Activated CD8-positive, alpha-beta memory T cell treated with anti-CD3 and anti-CD28 coated beads, Interleukin-2, amount 50 U/mL, for 4 hours (primary cell): ENCODE data around the gene ENPP6.

ENCODE experiments used
- DNase-seq: peaks from one replicate; pipeline ENCODE4 v3.0.0-alpha.2; 2020

ENPP6 gene

GRCh38 chr4:184188443-184189400 is 29.0 kb downstream of the ENPP6 start:
- DNase-seq: no peak

DNA sequence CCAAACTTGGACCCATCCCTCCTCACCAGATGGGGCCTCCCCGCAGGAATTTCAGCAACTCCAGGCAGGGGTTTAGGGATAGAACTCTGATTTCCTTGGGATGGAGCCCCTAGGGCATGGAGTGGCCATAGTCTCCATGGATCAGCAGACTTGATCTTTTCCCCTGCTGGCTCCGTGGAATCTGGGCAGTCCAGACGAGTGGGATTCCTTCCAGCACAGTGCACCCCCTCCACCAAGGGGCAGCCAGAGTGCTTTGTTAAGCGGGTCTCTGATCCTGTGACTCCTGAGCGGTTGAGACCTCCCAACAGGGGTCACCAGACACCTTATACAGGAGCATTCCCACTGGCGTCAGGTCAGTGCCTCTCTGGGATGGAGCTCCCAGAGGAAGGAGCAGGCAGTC is 40.4 kb downstream of the ENPP6 start:
- DNase-seq: no peak

DNA sequence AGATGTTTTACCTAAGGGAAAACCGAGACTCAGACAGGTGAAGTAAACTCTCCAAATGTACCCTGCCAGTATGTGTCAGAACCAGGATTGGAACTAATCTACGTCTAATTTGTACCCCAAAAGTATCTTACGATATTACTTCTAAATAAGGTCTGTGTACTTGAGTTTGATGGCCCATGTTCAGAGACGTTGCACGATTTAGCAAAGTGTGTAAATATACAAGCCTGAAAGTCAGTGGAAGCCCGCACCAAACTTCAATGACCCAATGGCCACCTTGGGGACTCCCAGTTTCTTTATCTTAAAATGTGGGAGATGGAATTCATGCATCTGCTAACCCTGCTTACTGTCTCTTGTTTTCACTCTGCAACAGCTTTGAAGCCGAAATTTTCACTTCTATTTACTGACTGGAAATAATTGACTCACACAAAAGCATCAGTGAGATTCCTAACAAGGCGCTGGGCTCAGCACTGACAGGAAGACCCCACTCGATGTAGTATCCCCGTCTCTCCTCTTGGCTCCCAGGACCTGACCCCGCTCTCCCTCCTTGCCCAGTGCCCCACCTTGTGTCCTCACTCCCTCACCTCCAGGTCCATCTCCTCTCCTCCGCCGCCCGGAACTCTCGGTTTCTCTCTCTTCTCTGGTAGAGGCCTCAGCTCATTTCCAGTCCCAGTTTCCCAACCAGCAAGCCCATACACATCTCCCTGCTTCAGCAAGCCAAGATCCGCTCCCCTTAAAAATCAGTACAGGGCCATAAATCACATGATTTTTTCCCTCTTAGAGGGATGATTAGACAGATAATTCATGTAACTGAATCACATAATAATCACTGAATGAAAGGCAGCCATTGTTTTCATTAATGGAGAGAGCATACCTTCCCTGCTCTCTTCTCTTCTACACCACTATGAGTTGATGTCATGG is 42.8 kb downstream of the ENPP6 start:
- DNase-seq: no peak

DNA sequence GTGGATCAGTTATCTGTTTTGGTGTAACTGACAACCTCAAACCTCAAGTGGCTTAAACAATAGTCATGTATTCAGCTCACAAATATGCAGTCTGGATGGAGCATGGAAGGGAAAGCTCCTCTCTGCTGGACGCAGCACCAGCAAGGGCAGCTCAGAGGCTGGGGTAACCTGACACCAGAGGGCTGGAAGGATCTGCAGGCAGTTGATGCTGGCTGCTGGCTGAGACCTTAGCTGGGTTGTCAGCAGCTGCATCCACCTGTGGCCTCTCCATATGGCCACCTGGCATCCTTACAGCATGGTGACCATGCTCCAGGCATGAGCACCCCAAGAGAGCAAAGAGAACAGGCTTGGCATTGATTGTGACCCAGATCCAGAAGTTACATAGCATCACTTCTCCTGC is 46.7 kb downstream of the ENPP6 start:
- DNase-seq: no peak

GRCh38 chr4:184169225-184169867 is 48.3 kb downstream of the ENPP6 start:
- no peak for DNase-seq

GRCh38 chr4:184168406-184169019 is 49.2 kb downstream of the ENPP6 start:
- DNase-seq: peak; percentile 56

DNA sequence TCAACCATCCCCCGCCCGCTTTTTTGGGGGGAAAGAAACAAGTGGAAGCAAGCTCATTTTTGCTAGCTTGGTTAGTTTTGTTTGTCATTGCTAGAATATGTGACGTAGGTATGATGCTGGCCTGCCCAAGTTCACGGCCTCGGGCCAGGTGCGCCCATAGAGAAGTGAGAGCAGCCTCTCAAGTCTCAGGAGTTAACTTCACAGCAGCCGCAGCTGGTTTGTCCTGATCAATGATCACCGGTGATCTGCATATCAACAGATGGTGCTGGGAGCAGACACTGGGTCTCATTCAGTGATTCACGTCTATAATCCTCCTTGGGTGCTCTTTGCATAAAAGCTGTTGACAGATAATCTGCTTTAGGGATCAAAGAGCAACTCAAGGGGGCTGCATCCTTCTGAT is 50.1 kb downstream of the ENPP6 start:
- no peak for DNase-seq

DNA sequence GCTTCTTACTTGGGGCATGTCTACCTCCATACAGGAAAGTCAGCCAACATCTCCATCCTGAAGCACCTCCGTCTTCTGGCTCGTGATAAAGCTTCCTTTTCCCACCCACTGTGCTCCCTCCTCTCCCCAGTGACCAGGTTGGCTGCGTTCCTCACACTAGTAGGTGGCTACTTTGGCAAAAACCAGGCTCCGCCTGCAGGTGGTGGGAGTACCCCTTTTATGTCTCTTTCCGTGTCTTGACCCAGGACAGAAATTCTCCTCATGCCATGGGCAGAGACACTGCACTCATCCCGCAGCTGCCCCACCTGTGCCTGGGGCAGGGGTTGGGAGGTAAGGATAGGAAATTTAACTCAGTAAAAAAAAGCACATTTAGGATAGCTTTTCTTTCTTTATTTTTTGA is 50.9 kb downstream of the ENPP6 start:
- DNase-seq: no peak

DNA sequence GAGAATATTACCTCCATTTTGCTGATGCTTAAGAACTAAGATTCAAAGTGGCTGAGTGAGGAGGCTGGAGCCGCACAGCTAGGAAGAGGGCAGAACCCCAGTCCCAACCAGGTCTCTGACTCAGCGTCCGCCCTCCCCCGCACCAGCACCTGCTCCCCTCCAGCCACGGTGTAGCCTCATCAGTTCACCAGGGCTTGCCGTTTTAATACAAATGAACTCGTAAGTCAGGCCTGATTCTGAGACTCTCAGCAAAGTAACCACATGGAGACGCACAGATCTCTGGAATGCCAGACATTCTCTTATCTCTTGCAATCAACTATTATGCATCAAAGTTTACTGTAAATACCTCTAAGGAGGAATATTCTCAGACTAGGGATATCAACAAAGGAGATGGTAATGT is 52.4 kb downstream of the ENPP6 start:
- no peak for DNase-seq

GRCh38 chr4:184163813-184164212 is 53.9 kb downstream of the ENPP6 start:
- no peak for DNase-seq

GRCh38 chr4:184162596-184162995 is 55.1 kb downstream of the ENPP6 start:
- no peak for DNase-seq

GRCh38 chr4:184157322-184157721 is 60.4 kb downstream of the ENPP6 start:
- DNase-seq: no peak

DNA sequence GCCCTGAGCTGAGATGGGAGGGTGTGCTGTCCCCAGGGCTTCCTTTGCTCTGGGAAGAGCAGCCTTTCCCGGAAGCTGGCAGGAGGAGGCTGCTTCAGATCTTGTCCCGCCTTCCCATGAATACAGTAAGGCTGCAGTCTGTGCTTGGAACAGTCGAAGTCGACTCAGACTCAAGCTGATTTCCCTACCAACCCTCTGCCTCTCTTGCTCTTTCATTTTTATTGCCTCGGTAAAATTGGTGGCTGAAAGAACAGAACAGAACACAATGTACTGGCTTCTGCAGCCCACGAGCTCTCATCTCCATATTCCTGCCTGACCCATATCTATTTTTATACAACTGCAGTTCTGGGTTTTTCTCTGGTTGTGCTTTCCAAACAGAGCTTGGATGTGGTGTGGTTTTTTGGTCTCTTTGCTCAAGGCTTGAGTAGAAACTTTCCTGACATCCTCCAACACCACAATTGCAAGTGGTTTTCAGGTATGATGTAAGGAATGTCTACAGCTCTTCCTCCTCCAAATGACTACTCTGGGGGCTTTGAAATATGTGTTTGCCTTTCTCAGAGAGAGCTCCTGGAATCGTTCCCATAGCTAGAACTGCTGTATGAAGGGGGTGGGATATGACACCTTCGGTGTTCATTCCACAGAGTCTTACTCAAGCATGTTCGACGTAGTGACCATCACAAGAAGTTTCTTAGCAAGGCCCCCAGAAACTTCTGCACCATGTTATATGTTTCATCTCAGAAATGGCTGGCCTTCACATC is 61.3 kb downstream of the ENPP6 start:
- no peak for DNase-seq

- DNase-seq: no peak
Observed at GRCh38 chr4:184154199-184154598, 63.5 kb downstream of the ENPP6 start.

DNA sequence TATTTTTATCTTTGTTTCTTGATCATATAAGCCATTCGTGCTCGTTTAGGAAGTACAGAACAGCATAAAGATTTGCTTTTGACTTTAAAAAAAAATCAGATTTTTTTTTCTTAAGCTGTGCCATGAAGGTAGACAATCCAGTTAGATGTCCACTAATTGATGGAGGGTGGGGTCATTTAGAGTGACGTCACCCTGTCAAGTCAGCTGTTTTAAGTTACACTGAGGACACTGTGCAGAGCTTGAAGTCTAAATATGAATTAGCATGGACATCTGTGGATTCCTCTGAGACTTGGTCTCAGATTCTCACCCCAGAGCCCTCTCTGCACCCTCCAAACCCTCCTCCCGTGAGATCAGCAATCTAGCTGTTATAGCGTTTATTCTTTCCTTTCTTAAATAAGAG is 63.9 kb downstream of the ENPP6 start:
- no peak for DNase-seq

DNA sequence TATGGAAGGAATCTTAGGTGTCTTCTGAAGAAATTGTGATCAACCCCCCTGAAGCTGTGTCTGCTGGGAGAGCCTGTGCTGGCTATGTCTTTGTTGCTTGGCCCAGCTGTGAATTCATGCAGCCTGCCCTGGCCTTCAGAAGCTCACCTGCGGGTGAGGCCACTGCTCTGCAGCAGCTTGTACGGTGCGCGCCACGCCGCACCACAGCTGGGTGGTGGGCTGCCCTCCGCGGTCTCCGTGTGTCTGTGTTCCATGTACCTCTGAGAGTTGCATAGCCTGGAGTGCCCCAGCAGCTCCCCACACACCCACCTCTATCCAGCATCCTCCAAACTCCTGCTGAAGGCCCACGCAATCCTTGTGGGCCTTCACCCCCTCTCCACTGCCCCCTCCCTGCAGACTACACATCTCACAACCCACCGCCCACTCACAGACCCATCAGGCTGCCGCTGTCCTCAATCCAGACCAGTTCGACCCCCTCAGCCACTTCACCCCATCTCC is 65.6 kb downstream of the ENPP6 start:
- no peak for DNase-seq

DNA sequence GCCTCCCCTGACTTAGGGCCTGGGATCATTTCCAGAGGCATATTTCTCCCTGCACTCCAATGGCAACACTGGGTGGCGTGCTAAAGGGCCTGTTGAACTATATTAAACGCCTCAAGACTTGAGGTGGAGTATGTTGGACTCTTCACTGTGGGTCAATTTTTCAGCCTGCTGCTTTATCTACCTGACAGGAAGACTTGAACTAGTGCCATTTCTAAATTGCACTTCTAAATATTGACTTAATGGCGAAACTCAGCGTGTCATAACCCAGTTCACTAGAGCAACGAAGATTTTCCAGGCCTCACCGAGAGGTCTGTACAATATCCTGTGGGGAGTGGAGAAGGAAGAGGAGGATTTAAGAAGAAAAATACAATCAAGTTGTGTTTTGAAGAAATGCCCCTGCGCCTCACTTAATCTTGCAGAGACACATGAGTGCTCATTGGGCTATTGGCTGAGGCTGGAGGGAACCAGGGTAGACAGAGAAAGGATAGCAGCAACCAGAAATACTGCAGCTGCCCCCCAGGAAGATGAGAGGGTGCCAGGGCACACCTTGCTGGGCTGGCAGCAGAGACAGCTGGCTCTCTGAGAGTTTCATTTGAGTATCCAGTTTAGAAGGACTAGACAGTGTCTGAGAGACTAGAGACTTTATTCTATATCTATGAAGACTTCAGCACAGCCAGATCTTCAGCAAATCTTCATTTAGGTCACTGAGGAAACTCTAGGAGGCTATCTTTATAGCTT is 67.4 kb downstream of the ENPP6 start:
- no peak for DNase-seq

- no peak for DNase-seq
Observed at GRCh38 chr4:184148738-184149637, 68.7 kb downstream of the ENPP6 start.

DNA sequence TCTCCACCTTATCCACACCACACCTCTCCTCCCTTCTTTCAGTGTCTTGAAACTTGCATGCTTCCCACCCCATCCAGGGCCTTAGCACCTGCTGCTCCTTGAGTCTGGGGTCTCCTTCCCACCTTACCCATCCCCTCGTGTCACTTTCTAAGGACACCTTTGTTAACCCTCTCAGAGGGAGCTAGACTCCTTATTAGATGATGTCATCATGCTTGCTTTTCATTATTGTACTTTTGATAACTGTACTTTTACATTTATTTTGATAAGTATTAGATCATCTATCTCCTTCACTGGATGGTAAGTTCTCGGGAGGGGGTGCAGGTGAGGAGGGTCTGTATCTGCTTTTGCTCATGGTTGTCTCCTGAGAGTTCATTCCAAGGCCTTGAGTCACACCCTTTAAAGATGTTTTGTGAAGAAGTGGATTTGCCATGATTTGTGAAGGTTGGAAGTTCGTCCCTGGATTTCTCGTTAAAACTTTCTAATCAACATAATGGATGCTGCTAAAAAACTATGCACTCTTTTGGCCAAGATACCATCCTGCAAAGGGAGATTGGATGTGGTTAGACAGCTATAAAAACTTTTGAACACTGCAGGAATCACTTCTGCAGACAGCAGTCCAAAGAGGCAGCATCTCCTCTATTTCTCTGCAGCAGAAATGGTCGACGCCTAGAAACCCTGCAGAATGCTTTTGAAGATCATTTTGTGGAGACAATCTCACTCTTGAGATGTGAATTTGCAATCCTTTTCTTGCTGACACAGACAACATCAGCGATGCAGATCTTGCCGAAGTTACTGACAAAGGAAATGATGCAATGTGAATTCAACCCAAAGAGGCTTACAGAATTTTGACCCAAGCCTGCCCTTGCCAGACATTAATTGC is 69.6 kb downstream of the ENPP6 start:
- DNase-seq: no peak
